HepG2 (cell line): ENCODE data around the gene HAGHL. TPM values are rescaled to one million over a fixed set of nuclear protein-coding genes. Genes with fewer than 3 reads are reported as not detected.

ENCODE experiments used
- ATAC-seq: fragments of 200-7000 bp; cut with Tn5 transposase; 3 replicates; pipeline ENCODE4 v1.9.1; 2020; ENCODE audit warnings: mild to moderate bottlenecking, moderate library complexity
- BruUV-seq: library from RNA; stranded (reverse); fragments of 400-500 nt; replicated peaks from 2 replicates; lab custom pipeline; 2021; lab: Mats Ljungman, UMichigan
- CTCF ChIA-PET: fragments of 300-600 bp; formaldehyde crosslinking; extraction: SDS; loops from one replicate; lab custom pipeline; 2021; ENCODE audit warnings: low total read pairs, inconsistent platforms, low intra/inter-chr PET ratio; lab: Yijun Ruan, JAX
- POLR2A ChIA-PET: fragments of 350-600 bp; sonication (Branson Sonifier 250); formaldehyde crosslinking; loops from one replicate; lab custom pipeline; 2020; ENCODE audit warnings: antibody characterized with exemption, inconsistent platforms; lab: Yijun Ruan, JAX
- DNase-seq: peaks from one replicate; pipeline ENCODE4 v3.0.0-alpha.2; 2015; ENCODE audit warnings: low spot score
- FAIRE-seq: peaks from 3 replicates; lab custom pipeline; 2011; peaks lifted over from hg19 to GRCh38; lab: Jason Lieb, UNC
- H2AFZ ChIP-seq: one replicate; pipeline ENCODE4 v1.6.1; 2011; ENCODE audit warnings: low read length, inconsistent platforms
- H3K27ac ChIP-seq: fragments of 300-600 bp; 3 replicates; pipeline ENCODE4 v1.8.0; 2011; ENCODE audit warnings: mixed run types, mild to moderate bottlenecking, mixed read lengths, low read length, inconsistent platforms; ENCODE audit not compliant: insufficient read depth; ENCODE audit errors: extremely low read length
- H3K27me3 ChIP-seq, 2 experiments: fragments of 200-600 bp in 1 of 2; 2 replicates in 1 of 2; 3 replicates in 1 of 2; pipeline versions ENCODE4 v1.6.0 to v1.8.0; 2011; ENCODE audit warnings: low read length in 2 of 2, mild to moderate bottlenecking in 2 of 2, moderate library complexity in 2 of 2, inconsistent platforms in 1 of 2; ENCODE audit not compliant: insufficient read depth in 2 of 2, control insufficient read depth in 1 of 2
- H3K36me3 ChIP-seq, 2 experiments: fragments of 200-600 bp in 1 of 2; replicated peaks in 1 of 2; 2 replicates in 1 of 2; 3 replicates in 1 of 2; pipeline versions ENCODE4 v1.5.1 to v1.8.0; 2011; ENCODE audit warnings: low read length in 2 of 2, inconsistent platforms in 1 of 2; ENCODE audit not compliant: insufficient read depth in 2 of 2, control insufficient read depth in 1 of 2
- H3K4me1 ChIP-seq: 2 replicates; pipeline ENCODE4 v1.5.1; 2012; ENCODE audit warnings: low read length, inconsistent platforms; ENCODE audit not compliant: insufficient read depth
- H3K4me2 ChIP-seq: 2 replicates; pipeline ENCODE4 v1.6.0; 2011; ENCODE audit warnings: low read depth, low read length, inconsistent platforms
- H3K4me3 ChIP-seq, 3 experiments: fragments of 200-600 bp in 1 of 3; sonication (generic), shearing (Covaris generic) in 1 of 3; replicated peaks in 1 of 3; 2 replicates each; pipeline ENCODE4 v1.5.1; 2011 to 2016; ENCODE audit warnings: low read length in 3 of 3, inconsistent platforms in 2 of 3, low read depth in 2 of 3, mild to moderate bottlenecking in 2 of 3, control low read depth in 1 of 3, mixed read lengths in 1 of 3; ENCODE audit not compliant: insufficient read depth in 1 of 3
- H3K79me2 ChIP-seq: one replicate; pipeline ENCODE4 v1.6.1; 2011; ENCODE audit warnings: low read length, inconsistent platforms; ENCODE audit not compliant: insufficient read depth
- H3K9ac ChIP-seq: 2 replicates; pipeline ENCODE4 v1.6.0; 2011; ENCODE audit warnings: mild to moderate bottlenecking, low read depth, low read length, inconsistent platforms; ENCODE audit not compliant: insufficient read depth
- H3K9me3 ChIP-seq: 2 replicates; pipeline ENCODE4 v1.5.1; 2012; ENCODE audit warnings: mild to moderate bottlenecking, low read length
- H4K20me1 ChIP-seq: 2 replicates; pipeline ENCODE4 v1.6.0; 2011; ENCODE audit warnings: inconsistent platforms, mild to moderate bottlenecking, low read length, moderate library complexity; ENCODE audit not compliant: insufficient read depth
- MED1 ChIP-seq: sonication (generic); formaldehyde crosslinking; IDR thresholded peaks from 2 replicates; pipeline ENCODE4 v1.4.0; 2020; ENCODE audit warnings: missing genetic modification reagents
- SIN3A ChIP-seq: IDR thresholded peaks from 2 replicates; pipeline ENCODE4 v1.6.1; 2011; ENCODE audit warnings: low read depth, mild to moderate bottlenecking, control low read depth, low read length, borderline replicate concordance
- SMYD3 ChIP-seq: sonication (generic); formaldehyde crosslinking; IDR thresholded peaks from 2 replicates; pipeline ENCODE4 v1.8.1; 2023; ENCODE audit warnings: mild to moderate bottlenecking, missing genetic modification reagents
- TBX2 ChIP-seq: sonication (generic); formaldehyde crosslinking; IDR thresholded peaks from 2 replicates; pipeline ENCODE4 v1.5.0; 2020; ENCODE audit warnings: missing genetic modification reagents, mild to moderate bottlenecking, borderline replicate concordance
- ZNF432 ChIP-seq: sonication (generic); formaldehyde crosslinking; IDR thresholded peaks from 2 replicates; pipeline ENCODE4 v1.5.0; 2020; ENCODE audit warnings: missing genetic modification reagents, mild to moderate bottlenecking, borderline replicate concordance
- ZNF598 ChIP-seq: sonication (generic); formaldehyde crosslinking; IDR thresholded peaks from 2 replicates; pipeline ENCODE4 v1.5.1; 2020; ENCODE audit warnings: mild to moderate bottlenecking, missing genetic modification reagents, borderline replicate concordance
- ZNF687 ChIP-seq: sonication (generic); formaldehyde crosslinking; IDR thresholded peaks from 2 replicates; pipeline ENCODE4 v1.5.1; 2020; ENCODE audit warnings: mild to moderate bottlenecking, missing genetic modification reagents, moderate library complexity
- ZSCAN21 ChIP-seq: sonication (generic); formaldehyde crosslinking; IDR thresholded peaks from 2 replicates; pipeline ENCODE4 v1.8.0; 2022; ENCODE audit warnings: mild to moderate bottlenecking, missing genetic modification reagents, moderate library complexity, borderline replicate concordance
- WGBS: methylation state at CpG from one replicate; pipeline ENCODE4 v1.1.6; 2017; ENCODE audit warnings: low lambda C conversion rate; 5-methylcytosine and 5-hydroxymethylcytosine counted together
- in situ Hi-C: cut with HindIII; loops from 2 replicates; pipeline ENCODE4 v1.10.0; 2017; ENCODE audit warnings: low pct_unique_long_range_greater_than_20kb; ENCODE audit not compliant: extremely low pct_ligation_motif_present
- intact Hi-C: fragments of 100-400 bp; cut with micrococcal nuclease; formaldehyde crosslinking; loops from one replicate; pipeline ENCODE4 v1.10.0; 2022; ENCODE audit not compliant: unreplicated experiment
- polyA plus RNA-seq, 8 experiments: library from polyadenylated mRNA; depleted of rRNA in 3 of 8; stranded (reverse) in 7 of 8; unstranded in 1 of 8; fragments of >200 nt; fragmentation: Illumina TruSeq in 4 of 8; extraction: Trizol in 4 of 8; gene quantifications; 2 replicates each; pipeline versions ENCODE4 v1.2.1 to v1.2.3, GENCODE V29; 2011 to 2016; ENCODE audit warnings: low read depth in 4 of 8, missing spikeins in 1 of 8, mixed read lengths in 1 of 8; ENCODE audit not compliant: insufficient read depth in 1 of 8
- total RNA-seq, 5 experiments: library from RNA; depleted of rRNA; stranded (reverse); fragments of >200 nt; fragmentation: Illumina TruSeq; extraction: Trizol; gene quantifications; 2 replicates each; pipeline ENCODE4 v1.2.3, GENCODE V29; 2016; ENCODE audit warnings: low read depth in 1 of 5
- TF ChIP-seq, protein P1 (sequence below): sonication (generic); IDR thresholded peaks from 2 replicates; pipeline ENCODE4 v1.6.1; 2016; ENCODE audit warnings: low read depth, borderline replicate concordance
- TF ChIP-seq, protein P2 (sequence below): sonication (generic); formaldehyde crosslinking; IDR thresholded peaks from 2 replicates; pipeline ENCODE4 v1.9.0; 2021; ENCODE audit warnings: mild to moderate bottlenecking, missing genetic modification reagents

Gene HAGHL
- total and polyA plus RNA-seq, 2 of the 13 experiments (the other 11 are each of a cell fraction or from before 2014, with no cell fraction given): 3.4 to 8.4 TPM

DNA sequence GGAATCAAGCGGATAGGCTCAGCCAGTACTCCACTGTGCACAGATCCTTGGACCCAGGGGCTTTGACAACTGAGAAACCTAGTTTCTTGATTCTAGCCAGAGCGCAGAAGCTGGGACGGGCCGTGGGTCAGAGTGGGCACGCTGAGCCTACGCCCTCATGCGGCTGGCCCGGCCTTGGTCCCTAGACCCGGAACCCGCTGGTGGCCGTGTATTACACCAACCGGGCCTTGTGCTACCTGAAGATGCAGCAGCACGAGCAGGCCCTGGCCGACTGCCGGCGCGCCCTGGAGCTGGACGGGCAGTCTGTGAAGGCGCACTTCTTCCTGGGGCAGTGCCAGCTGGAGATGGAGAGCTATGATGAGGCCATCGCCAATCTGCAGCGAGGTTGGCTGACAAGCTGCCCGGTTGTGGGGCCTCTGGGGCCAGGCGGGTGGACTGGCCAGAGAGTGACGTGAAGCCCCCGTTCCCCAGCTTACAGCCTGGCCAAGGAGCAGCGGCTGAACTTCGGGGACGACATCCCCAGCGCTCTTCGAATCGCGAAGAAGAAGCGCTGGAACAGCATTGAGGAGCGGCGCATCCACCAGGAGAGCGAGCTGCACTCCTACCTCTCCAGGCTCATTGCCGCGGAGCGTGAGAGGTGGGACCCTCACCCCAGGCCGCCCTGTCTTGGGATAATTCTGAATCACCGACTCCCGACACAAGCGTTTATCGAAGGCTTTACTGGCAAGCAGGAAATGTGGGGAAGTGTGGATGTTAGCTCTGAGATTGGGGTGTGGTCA, 45.8 kb upstream of the HAGHL start:
- BruUV-seq: no TSS peak
- Histone ChIP-seq H3K4me2 (peak overlapping the region; percentile 80), H3K4me1 (peaks cover 33% of the 10 kb centered on the region), H3K4me3 (peak overlapping the region; percentile 72 to 88 (median 85)), H3K9ac (peak overlapping the region; percentile 82), H3K27me3 (no peaks in the 10 kb centered on the region; a peak in 1 of 5 replicates), H3K27ac (peak overlapping the region; percentile 76), H3K9me3 (no peaks in the 10 kb centered on the region), H4K20me1 (0 out of 2 replicates have a peak, but pooled peaks cover 3% of the 10 kb centered on the region), H2AFZ (no peak overlapping the region), H3K36me3 (peaks cover 8 to 17% of the 10 kb centered on the region in 2 experiments; a peak in 4 of 5 replicates), H3K79me2 (peaks cover 16% of the 10 kb centered on the region)
- DNase-seq: peak; percentile 49
- in situ Hi-C loops (no loop called here), intact Hi-C loops (no loop called here)
- POLR2A ChIA-PET: interaction anchor here (0.6 to 4.4 kb wide), 7 partner anchors 8 to 311 kb away, joined by 3 to 34 read pairs (median 5); partner anchors contain the start of genes METRN, MRPL28, RHOT2 and WDR24
- ATAC-seq: peak; percentile 14
- 53% methylated on average over 34 of the region's 44 CpGs for WGBS
- no peak for FAIRE-seq
- CTCF ChIA-PET: interaction anchor here (0.8 kb wide), 1 partner anchor 13 kb away, joined by 3 read pairs; the partner anchor contains the start of gene RHOT2
- TF ChIP-seq SMYD3 (no peak), MED1 (peak; percentile 37; the same call in 1 of the 2 replicates), ZNF432 (CRISPR knock-in tag) (no peak), ZNF687 (CRISPR knock-in tag) (peak; percentile 73), SIN3A (peak; percentile 35; the same call in 1 of the 2 replicates), ZNF598 (CRISPR knock-in tag) (no peak), TBX2 (CRISPR knock-in tag) (peak; percentile 42; the same call in 1 of the 2 replicates), ZSCAN21 (CRISPR knock-in tag) (peak; percentile 64; the same call in 1 of the 2 replicates)
- TF ChIP-seq, protein P1, sequence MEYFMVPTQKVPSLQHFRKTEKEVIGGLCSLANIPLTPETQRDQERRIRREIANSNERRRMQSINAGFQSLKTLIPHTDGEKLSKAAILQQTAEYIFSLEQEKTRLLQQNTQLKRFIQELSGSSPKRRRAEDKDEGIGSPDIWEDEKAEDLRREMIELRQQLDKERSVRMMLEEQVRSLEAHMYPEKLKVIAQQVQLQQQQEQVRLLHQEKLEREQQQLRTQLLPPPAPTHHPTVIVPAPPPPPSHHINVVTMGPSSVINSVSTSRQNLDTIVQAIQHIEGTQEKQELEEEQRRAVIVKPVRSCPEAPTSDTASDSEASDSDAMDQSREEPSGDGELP: no peak
- TF ChIP-seq, protein P2, sequence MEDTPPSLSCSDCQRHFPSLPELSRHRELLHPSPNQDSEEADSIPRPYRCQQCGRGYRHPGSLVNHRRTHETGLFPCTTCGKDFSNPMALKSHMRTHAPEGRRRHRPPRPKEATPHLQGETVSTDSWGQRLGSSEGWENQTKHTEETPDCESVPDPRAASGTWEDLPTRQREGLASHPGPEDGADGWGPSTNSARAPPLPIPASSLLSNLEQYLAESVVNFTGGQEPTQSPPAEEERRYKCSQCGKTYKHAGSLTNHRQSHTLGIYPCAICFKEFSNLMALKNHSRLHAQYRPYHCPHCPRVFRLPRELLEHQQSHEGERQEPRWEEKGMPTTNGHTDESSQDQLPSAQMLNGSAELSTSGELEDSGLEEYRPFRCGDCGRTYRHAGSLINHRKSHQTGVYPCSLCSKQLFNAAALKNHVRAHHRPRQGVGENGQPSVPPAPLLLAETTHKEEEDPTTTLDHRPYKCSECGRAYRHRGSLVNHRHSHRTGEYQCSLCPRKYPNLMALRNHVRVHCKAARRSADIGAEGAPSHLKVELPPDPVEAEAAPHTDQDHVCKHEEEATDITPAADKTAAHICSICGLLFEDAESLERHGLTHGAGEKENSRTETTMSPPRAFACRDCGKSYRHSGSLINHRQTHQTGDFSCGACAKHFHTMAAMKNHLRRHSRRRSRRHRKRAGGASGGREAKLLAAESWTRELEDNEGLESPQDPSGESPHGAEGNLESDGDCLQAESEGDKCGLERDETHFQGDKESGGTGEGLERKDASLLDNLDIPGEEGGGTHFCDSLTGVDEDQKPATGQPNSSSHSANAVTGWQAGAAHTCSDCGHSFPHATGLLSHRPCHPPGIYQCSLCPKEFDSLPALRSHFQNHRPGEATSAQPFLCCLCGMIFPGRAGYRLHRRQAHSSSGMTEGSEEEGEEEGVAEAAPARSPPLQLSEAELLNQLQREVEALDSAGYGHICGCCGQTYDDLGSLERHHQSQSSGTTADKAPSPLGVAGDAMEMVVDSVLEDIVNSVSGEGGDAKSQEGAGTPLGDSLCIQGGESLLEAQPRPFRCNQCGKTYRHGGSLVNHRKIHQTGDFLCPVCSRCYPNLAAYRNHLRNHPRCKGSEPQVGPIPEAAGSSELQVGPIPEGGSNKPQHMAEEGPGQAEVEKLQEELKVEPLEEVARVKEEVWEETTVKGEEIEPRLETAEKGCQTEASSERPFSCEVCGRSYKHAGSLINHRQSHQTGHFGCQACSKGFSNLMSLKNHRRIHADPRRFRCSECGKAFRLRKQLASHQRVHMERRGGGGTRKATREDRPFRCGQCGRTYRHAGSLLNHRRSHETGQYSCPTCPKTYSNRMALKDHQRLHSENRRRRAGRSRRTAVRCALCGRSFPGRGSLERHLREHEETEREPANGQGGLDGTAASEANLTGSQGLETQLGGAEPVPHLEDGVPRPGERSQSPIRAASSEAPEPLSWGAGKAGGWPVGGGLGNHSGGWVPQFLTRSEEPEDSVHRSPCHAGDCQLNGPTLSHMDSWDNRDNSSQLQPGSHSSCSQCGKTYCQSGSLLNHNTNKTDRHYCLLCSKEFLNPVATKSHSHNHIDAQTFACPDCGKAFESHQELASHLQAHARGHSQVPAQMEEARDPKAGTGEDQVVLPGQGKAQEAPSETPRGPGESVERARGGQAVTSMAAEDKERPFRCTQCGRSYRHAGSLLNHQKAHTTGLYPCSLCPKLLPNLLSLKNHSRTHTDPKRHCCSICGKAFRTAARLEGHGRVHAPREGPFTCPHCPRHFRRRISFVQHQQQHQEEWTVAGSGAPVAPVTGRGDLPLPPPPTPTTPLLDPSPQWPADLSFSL (CRISPR knock-in tag): no peak
